NCI-H2029 (cell line): ENCODE measurements around the gene LHB.

ENCODE experiments used
- DNase-seq: peaks from one replicate; lab custom pipeline; 2025; lab: John Stamatoyannopoulos, UW

Gene LHB

DNA sequence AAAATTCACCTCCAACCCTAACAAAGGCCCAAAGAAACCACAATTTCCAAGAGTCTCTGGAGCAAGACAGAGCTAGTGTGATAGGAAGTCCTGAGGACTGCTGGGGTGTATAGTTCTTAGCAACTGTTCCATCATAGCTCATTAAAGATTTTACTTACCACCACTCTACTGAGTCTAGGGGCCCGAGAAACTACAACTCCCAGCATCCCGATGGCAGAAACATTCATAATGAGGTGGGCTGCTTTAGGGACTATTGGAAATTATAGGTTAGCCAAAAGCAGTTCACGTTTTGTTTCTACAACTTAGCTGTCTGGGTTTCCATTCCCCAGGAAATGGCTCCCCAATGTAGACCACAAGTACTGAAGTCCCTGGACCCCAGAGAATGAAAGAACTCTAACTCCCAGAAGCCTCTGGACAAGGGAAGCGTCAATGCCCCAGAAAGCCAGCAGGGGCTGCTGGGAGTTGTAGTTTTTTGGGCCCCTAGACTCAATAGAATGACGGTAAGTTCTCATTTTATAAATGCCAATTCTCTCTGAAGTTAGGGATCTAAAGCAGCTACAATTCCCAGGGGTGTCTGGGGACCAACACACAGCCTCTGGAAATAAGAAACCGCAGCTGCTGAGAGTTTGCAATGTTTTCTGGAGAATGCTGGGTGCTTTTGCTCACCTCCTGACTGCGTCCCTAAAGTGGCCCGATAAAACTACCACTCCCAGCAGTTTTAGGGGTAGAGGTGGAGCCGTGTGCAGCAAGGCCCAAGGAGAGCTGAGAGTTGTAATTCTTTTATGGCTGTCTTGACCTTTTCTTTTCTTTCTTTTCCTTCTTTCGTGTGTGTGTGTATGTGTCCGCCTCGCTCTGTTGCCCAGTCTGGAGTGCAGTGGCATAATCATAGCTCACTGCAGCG, 40.7 kb downstream of the LHB start:
- no peak for DNase-seq

DNA sequence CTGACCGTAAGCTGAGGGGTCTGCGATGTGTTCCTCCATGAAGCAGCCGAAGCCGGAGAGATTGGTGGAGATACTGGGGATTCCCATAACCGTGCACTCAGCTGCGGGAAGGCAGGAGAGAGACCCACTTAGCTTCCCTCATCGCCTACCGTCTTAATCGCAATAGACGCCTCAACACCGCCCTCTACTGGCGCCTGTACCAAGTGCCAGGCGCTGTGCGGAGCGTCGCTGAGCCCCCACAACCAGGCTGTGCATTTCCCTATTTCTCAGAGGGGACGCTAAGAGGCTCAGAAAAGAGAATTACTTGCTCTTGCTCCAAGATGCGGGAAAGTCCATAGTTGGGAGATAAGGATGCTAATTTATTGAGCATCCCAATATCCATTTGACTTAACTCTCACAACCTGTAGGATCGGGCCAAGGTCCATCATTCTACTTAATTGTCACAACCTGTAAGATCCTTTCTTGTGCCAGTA, 45.9 kb downstream of the LHB start:
- DNase-seq, result peak; percentile 73

DNA sequence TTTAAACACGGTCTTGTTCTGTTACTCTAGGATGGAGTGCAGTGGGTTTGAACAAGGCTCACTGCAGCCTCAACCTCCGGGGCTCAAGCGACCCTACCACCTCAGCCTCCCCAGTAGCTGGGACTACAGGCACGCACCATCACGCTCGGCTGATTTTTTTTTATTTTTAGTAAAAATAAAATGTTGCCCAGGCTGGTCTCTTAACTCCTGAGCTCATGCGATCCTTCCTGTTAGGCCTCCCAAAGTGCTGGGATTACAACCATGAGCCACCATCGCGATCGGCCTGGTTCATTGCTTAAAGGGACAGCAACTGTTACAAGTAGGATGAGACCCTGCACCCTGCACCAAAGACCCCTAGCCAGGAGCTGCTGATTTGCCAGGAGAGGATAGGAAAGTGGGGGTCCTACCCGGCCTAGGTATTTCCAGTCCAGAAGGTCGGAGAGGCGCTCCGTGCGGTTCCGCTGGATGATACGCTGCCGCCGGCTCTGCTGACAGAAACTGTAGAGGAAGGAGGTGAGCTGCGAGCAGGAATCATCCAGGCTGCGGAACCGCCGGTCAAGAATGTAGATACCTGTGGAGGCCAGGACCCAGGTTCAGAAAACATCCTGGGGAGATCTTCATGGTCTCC, 46.6 kb downstream of the LHB start:
- DNase-seq, result no peak

DNA sequence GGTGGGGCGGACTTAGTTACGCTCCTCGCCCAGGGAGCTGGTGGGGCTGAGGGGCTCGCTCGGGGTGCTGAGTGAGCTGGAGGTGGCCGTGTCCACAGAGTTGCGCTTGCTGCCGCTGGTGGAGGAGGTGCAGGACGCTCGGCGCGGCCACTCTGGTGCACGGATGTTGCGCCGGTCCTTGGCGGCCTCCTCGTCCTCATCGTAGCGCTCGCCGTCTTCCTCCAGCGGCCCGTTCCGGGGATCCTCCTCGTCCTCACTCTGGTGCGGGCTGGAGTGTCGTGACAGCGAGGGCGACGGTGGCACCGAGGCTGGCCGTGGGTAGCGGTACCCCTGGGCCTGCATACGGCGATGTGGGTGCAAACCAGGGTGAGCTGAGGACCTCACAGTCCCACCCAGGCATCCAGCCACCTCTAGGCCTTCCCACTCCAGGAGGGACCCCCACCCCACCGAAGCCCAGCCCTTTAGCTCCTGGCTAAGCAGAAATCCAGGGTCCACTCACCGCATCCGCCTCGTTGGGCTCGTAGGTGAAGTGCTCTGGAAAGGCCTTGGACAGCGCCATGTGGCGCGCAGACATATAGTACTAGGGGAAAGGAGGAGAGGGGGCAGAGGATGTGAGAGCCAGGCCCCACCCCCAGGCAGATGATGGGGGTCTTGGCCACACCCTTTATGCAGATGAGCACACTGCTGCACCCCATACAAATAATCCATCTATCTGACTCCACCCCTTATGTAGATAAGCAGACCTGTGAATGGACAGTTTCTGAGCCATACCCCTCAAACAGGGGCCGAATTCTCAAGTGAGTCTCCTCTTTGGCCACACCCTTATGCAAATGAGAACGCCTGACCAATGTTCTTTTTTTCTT, 47.4 kb downstream of the LHB start:
- no peak for DNase-seq

DNA sequence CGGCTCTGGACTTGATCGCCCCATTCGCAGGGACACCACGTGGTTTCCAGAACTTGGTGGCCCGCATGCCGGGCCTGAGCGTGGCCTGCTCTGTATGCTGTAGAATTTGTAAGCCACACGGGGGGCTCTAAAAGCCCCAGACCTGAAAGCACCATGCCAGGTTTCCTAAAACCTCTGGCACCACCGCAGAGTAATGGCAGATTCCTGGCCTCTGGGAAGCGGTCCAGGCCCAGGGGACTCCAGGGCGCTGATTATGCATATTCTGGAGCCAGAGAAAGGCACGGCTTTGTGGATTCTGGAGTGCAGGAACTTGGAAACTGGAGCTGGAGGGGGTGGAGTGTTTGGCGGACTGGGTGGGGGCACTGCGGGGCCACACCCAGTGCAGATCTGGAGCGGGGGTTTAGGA, 48.1 kb downstream of the LHB start:
- no peak for DNase-seq

DNA sequence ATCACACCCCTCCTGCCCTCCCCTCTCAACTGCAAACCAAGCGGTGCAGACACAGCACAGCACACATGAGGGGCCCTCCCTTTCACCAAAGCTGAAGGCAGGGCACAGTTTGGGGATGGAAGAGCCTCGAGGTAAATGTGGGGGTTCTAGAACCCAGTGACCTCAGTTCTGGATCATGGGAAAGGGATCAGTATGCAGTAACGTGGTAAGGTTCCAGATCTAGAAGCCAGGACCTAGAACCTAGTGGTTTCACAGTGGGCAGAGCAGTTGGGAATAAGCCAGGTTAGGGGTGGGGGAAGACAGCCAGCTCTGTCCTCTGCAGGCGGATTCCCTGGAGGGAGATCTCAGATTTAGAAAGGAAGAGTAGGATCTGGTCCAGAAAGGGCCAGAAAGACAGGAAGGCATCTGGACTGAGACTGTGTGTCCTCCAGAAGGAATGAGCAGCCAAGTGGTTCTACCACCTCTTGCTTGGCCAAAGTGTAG, 48.7 kb downstream of the LHB start:
- DNase-seq, result no peak

DNA sequence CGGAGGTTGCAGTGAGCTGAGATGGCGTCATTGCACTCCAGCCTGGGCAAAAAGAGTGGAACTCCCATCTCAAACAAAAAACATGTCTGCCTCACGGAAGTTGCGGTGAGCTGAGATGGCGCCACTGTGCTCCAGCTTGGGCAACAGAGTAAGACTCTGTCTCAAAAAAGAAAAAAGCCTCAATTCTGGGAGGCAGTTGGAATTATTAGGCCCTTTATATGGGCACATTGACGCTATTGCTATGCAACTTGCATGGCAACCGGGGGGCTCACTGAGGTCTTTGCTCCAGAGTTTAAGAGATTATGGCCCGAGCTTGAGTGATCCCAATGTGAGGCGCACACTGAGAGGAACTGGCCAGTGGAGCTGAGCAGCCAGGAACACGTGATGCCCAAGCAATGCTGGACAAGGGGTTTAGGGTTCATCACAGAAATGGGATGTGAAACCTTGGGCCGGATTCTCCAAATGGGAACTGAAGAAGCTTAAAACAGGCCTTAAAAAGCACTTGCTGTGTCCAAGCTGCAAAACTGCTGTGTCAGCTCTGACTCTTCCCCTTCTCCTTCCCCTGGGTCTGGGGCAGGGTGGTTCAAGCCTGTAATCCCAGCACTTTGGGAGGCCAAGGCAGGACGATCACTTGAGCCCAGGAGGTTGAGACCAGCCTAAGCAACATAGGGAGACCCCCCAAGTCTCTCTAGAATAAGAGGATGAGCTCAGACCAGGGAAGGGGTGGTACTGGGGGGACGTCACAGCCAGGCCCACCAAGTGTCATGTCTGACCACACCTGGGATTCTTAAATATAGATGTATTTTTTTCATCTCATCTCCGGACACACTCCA, 49.3 kb downstream of the LHB start:
- no peak for DNase-seq

DNA sequence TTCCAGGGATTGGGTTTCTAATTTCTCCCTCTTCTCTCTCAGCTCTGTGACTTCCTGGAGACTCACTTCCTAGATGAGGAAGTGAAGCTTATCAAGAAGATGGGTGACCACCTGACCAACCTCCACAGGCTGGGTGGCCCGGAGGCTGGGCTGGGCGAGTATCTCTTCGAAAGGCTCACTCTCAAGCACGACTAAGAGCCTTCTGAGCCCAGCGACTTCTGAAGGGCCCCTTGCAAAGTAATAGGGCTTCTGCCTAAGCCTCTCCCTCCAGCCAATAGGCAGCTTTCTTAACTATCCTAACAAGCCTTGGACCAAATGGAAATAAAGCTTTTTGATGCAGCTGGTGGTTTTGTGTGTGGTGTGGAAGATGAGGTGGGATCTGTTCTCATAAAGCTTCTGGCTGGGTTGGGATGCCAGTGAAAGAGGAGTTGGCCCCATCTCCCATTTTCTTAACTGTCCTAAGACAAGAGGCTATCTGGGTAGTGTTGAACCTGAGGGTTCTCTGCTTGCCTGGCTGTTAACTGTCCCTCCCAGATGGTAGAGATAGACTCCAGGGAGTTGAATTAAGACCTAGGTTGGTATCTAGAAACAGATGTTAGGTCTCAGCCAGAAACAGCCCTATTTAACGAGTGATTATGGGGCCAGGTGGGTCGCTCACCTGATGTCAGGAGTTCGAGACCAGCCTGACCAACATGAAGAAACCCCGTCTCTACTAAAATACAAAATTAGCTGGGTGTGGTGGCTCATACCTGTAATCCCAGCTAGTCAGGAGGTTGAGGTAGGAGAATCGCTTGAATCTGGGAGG, 50.1 kb downstream of the LHB start:
- no peak for DNase-seq
